NOMO-1 treated with dmso at 0.1 percent for 144 hours (cell line): ENCODE data around the gene ARHGAP19.
"Not testable (repeated sequence)": the region's sequence is repeated elsewhere in the genome, so short reads cannot be mapped to it uniquely, and the experiment has no call there.

ENCODE experiments used
- DNase-seq: peaks from one replicate; lab custom pipeline; 2025; ENCODE audit not compliant: unreplicated experiment; lab: John Stamatoyannopoulos, UW

ARHGAP19 gene

GRCh38 chr10:97290076-97290475, 2.4 kb downstream of the ARHGAP19 start:
- DNase-seq, result not testable (repeated sequence)

DNA sequence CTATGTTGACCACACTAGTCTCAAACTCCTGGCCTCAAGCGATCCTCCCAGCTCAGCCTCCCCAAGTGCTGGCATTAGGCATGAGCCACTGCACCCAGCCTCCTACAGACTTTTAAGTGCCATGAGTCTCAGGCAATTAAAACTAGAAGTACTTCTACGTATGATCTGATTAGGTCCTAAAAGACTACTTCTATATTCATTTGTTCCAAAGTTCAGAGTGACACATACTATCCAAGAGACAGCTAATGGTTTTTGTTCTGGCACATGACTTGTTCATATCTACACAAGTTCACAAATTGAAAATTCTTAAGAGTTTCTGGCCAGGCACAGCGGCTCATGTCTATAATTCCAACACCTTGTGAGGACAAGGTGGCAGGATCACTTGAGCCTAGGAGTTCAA, 11.7 kb downstream of the ARHGAP19 start:
- DNase-seq, result no peak

DNA sequence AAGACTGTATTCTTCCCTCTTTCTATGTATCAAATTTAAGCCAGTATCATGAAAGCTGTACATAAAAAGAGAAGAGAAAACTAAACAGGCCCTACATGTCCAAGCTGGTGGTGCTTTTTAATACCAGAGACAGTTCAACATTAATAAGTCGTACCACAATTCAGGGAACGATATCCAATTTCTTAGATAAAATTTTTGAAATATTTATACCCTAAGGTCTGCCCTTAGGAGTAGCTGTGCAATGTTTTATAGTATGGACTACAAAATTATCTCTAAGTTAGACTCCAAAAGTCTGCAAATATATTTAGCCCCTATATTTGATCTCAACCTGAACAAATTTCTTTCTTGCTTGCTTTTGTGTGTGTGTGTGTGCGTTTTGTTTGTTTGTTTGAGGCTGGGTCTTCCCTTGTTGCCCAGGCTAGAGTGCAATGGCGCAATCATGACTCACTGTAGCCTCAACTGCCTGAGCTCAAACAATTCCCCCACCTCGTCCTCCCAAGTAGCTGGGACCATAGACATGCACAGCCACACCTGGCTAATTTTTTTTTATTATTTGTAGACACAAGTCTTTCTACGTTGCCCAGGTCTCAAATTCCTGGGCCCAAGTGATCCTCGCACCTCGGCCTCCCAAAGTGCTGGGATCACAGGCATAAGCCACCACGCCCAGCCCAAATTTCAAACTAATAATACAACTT, 13.2 kb downstream of the ARHGAP19 start:
- DNase-seq, result peak; percentile 15

- peak; percentile 9 for DNase-seq
These were observed 13.9 kb downstream of the ARHGAP19 start for GRCh38 chr10:97278491-97278989.

DNA sequence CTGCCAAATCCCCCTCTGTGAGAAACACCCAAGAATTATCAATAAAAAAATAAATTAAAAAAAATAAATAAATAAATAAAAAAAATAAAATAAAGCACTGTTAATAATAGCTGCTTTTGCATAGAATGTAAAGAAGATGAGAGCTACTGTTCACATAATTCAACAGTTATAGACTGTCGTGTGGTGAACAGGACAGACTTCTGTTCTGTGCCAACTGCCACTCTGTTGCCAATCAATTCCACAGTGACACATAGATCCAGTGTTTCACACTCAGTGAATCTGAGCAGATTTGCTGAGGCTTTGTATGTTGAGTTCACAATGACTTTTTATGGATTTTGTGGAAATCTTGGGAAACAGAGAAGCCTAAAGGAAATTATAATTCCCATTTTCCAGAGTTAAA, 14.9 kb downstream of the ARHGAP19 start:
- DNase-seq, result no peak

DNA sequence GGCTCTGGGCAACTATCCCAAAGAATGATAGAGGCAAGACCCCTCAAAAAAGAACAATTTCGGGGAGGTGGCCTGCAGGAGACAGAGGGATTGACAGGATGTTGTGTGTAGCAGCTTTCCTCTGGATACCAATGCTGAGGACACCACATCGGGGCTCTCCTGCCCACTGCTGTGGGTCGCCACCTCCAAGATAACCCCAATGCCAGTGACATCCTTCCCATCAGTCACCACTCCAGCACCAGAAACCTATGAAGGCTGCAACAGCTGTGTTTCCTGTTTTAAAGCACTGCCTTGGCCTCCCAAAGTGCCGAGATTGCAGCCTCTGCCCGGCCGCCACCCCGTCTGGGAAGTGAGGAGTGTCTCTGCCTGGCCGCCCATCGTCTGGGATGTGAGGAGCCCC, 17.6 kb downstream of the ARHGAP19 start:
- DNase-seq, result no peak

- DNase-seq, result no peak
These were observed 18.7 kb downstream of the ARHGAP19 start for GRCh38 chr10:97273700-97274099.

- no peak for DNase-seq
These were observed 21.8 kb downstream of the ARHGAP19 start for GRCh38 chr10:97270523-97271154.

- DNase-seq, result no peak
These were observed 24.8 kb downstream of the ARHGAP19 start for GRCh38 chr10:97267671-97268070.

GRCh38 chr10:97265095-97265494, 27.3 kb downstream of the ARHGAP19 start:
- DNase-seq, result not testable (repeated sequence)

GRCh38 chr10:97263971-97264370, 28.5 kb downstream of the ARHGAP19 start:
- no peak for DNase-seq

DNA sequence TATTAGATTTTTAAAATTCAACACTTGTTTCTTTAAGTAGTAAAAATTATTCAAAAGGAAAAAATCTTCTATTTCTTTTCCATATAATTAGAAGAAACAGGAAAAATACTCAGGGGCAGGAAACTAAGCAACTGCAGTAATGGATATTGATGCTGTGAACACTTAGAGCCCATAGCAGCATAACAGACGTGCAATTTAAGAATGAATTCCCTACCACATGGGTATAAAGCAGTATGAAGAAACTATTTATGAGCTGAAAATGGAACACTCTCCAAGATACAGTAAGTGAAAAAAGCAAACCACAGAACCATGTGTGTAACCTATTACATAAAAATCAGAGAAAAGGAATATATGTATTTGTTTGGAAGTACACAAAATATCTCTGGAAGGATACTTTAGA, 30.8 kb downstream of the ARHGAP19 start:
- no peak for DNase-seq

GRCh38 chr10:97261183-97261582, 31.3 kb downstream of the ARHGAP19 start:
- no peak for DNase-seq

GRCh38 chr10:97259119-97259518, 33.3 kb downstream of the ARHGAP19 start:
- DNase-seq, result no peak

DNA sequence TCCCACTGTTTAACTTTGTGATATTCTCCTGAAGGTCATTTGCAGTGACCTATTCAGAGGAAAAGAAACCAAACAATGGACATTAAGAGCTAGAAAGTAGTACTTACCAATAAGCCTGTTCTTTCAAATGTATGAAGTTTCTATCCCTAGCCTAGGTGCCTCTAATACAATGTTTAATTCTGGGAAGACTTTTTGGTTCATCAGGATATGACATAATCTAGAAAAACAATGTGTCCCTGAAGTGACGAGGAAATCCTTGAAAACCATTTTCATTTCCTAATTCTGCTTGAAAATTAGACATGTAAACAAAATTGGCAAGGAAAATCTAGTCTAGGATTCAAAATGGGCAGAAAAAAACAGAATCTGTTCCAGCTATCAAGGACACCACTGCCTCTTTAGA, 36.1 kb downstream of the ARHGAP19 start:
- DNase-seq, result no peak

DNA sequence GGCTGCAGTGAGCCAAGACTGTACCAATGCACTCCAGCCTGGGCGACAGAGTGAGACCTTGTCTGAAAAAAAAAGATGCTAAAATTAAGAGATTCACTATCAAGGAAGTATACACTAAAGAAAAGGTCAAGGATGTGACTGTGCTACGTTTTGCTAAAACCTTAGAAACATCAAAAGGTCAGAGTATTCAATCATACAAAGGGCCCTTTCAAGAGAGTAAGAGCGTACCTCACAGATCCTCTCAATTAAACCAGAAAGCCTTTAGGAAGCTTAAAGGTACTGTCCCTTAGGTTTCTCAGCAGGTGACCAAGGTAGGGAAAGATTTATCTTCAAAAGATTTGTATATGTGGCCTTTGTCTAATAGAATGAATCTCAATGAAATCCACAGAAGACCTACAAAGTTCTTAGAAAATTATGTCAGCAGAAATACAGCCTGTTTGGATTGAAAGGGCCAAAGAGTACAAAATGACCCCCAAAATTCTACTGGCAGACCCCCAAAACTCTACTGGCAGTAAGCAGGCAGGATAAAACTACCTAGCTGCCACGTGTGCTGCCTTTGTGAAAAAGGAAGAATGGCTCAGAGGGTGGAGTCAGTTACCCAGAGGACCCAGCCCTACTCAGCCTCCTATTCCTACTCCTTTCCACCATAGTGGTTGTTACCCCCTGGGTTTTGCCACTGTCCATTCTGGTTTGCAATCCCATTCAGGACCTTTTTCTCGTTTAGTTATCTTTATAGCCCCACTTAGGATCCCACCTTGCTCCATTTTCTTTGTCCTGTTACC, 36.7 kb downstream of the ARHGAP19 start:
- no peak for DNase-seq

DNA sequence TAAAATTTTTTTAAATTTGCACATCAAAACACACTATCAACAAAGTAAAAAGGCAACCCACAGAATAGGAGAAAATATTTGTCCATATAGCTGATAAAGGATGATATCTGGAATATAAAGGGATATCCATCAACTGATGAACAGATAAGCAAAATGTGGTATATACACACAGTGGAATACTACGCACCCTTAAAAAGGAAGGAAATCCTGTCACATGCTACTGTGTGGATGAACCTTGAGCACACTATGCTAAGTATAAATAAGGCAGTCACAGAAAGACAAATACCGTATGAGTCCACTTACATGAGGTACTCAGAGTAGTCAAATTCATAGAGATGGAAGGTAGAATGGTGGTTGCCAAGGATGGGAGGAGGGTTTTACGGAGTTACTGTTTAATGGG, 37.7 kb downstream of the ARHGAP19 start:
- DNase-seq, result no peak

DNA sequence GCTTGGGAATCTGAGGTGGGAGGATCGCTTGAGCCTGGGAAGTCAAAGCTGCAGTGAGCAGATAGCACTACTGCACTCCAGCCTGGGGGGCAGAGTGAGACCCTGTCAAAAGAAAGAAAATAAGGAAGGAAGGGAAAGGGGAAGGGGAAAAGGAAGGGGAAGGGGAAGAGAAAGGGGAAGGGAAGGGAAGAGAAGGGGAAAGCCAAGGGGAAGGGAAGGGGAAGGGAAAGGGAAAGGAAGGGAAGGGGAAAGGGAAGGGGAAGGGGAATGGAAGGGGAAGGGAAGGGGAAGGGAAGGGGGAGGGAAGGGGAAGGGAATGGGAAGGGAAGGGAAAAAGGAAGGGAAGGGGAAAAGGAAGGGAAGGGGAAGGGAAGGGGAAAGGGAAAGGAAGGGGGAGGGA, 41.5 kb downstream of the ARHGAP19 start:
- no peak for DNase-seq

GRCh38 chr10:97243836-97244235, 48.6 kb downstream of the ARHGAP19 start:
- no peak for DNase-seq

DNA sequence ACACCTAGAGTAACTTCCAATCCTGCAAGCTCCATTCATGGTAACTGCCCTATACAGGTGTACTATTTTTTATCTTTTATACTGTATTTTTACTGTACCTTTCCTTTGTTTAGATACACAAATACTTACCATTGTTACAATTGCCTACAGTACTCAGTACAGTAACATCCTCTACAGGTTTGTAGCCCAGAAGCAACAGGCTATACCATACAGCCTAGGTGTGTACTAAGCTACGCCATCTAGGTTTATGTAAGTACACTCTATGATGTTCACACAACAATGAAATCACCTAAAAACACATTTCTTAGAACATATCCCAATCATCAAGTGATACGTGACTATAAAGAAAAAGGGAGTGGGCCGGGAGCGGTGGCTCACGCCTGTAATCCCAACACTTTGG, 53.6 kb downstream of the ARHGAP19 start:
- no peak for DNase-seq

DNA sequence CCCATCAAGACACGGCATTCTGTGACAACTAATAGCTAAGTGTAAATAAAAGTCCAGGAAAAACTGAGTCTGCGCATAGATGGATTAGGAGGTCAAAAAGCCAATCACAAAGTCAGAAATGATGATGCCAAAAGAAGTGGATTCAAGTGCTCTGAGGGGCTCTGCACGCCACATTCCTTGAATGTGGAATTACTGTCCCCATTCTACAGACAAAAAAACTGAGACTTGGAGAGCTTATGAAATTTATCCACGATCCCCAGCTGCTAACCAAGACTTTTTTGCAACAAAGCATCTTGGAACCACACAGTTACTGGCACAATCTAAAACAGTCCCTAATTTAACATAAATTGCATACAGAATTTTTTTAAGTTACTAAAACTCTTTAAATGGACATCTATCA, 57.1 kb downstream of the ARHGAP19 start:
- no peak for DNase-seq

DNA sequence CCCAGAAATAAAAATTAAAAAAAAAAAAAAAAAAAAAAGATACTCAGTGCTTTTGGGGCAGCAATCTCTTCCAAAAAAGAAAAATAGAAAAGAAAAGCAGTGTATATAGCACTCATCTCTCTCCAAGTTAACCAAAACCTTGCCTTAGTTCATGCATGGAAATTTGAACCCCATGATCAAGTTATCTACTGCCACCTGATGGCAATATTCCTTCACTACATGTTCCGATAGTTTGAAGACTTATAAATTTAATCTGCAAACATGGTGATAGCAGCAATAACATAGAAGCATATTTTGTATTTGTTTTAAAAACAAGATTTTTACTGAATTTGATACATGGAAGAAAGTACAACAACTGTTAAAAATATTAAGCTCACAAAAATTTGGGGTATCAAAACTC, 58.0 kb downstream of the ARHGAP19 start:
- DNase-seq, result no peak
